CD4-positive, alpha-beta T cell treated with Interferon gamma for 1 hour (primary cell): ENCODE results near the gene NBPF3.

ENCODE experiments used
- DNase-seq: peaks from one replicate; pipeline ENCODE4 v3.0.0-alpha.2; 2020

The NBPF3 gene

DNA sequence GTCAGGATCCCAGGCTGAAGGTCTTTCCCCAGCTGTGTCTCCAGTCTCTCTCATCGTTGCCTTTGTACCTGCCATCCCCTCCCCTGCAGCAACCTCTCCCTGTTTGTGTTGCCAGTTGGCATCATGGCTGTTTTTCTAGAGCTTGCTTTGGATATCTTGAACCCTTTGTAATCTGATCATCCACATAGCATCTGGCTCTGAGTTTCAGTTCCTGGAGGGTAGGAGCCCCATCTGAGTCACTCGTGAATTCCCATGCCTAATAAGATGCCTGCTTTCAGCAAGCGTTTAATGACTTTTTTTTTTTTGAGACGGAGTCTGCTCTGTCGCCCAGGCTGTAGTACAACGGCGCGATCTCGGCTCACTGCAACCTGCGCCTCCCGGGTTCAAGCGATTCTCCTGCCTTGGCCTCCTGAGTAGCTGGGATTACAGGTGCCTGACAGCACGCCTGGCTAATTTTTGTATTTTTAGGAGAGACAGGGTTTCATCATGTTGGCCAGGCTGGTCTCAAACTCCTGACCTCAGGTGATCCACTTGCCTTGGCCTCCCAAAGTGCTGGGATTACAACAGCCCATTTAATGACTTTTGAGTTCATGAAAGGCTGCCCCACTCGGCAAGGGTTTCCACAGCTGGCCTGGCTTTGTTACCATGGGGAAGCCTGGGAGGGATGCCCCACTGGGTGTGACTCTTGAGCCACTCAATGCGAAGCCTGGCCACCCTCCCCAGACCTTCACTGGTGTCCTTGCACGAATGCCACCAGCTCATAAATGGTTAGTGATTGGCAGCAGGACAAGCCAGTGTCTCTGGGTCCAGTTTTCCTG, 81.2 kb downstream of the NBPF3 start:
- DNase-seq: no peak

DNA sequence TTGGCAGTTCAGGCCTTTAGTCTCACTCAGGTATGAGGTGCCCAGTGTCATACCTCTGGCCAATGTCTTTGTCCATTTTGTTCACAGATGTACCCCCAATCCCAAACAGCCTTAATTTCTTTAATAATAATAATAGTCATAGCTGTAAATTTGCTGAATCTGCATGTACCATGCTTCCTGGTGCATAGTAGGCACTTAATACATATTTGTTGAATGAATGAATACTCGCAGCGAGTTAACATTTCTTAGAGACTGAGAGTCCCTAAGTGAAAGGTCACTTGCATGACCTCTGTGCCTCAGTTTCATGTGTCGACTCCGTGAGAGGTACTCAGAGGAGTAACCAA, 81.8 kb downstream of the NBPF3 start:
- DNase-seq: no peak

DNA sequence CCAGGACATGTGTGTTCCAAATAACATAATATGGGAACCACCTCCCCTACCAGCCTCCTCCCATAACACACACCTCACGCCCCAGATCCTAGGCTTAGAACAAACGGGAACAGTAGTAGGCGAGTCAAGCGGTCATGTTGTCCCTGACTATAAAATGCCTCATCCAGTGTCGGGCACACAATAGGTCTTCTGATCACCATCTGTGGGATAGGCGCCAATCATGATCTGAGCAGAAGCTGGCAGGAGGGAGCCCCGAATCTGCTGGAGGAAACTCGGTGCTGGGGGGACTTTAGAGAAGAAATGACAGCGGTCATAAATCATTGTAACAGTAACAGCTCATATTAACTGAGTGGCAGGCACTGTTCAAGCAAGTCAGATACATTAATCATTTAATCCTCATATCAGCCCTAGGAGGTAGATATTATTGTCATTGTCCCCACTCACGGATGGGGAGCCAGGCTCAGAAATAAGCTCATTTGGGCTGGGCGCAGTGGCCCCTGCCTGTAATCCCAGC, 82.6 kb downstream of the NBPF3 start:
- no peak for DNase-seq

DNA sequence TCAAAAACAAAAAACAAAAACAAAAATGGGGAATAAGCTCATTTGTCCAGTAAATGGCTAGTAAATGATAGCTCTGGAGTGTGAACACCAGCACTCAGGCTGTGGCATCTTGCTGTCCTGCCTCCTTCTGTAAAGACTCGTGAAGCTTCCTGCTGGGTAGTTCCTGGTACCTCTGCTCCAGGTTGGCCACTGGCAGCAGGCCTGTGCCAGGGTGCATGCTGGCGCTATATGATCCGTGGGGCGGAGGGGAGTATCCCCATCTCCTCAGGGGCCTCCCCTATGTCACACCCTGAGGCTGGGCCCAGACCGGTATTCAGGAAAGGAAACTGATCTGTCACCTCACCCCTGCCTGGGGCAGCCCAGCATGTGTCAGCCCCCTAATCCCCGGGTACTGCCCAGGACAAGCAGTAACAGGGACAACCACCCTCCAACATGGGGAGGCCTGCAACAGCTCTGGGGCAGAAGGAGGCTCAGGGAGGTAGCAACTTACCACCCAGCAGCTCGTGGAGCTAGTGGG, 83.4 kb downstream of the NBPF3 start:
- DNase-seq: no peak

DNA sequence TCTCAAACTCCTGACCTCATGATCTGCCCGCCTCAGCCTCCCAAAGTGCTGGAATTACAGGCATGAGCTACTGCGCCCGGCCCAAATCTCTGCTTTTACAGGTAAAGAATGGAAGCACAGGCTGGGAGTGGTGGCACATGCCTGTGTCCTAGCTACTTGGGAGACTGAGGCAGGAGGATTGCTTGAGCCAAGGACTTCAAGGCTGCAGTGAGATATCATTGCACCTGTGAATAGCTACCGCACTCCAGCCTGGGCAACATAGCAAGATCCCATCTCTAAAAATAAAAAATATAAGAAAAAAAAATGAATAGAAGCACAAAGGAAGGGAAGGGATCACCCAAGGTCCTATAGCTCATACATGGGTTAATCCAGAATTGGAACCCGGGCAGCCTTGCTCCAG, 84.3 kb downstream of the NBPF3 start:
- no peak for DNase-seq

DNA sequence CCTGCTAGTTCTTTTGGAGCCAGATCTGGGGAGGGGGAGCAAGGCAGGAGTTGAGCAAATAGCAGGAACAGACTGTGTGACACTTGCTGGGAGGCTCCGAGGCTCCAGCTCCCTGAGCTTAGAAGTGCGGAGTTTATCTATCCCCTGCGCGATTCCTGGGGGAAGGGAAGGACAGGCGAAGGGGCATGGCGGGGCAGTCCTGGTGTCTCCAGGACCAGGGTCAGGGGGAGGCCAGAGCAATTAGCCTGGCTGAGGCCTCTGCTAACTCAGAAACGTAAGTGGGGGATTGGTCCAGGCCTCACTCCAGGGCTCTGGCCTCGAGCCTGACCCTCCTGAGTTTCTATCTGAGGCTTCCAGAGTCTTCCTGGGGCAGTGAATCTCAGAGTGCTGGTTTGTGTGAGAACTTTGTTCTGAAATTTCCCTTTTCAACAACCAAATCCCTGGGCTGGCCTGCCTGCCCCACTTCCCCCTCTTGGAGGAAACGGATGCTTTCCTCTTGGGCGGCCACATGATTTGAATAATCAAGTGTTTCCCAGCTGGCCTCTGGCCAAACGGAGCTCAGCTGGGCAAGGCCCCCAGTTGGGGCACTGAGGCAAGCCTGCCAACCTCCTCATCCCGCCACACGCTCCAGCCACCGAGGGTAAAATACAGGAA, 84.9 kb downstream of the NBPF3 start:
- no peak for DNase-seq

DNA sequence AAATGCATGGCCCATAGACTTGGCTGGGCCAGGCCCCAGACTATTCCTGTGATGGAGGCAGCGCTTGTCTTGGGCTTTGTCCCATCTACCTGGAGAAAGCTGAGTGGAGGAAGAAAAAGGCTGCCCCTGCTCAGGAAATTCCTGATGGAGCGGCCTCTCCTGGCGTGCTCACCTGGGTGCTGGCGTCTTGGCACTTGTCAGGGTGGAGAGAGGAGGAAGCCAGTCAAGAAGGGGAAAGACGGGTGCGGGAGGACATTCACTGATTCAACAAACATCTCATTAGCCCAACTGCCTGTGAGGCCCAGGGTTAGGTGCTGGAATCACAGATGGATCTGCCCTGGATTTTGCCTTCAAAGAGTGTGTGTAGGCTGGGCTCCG, 85.4 kb downstream of the NBPF3 start:
- DNase-seq: no peak

DNA sequence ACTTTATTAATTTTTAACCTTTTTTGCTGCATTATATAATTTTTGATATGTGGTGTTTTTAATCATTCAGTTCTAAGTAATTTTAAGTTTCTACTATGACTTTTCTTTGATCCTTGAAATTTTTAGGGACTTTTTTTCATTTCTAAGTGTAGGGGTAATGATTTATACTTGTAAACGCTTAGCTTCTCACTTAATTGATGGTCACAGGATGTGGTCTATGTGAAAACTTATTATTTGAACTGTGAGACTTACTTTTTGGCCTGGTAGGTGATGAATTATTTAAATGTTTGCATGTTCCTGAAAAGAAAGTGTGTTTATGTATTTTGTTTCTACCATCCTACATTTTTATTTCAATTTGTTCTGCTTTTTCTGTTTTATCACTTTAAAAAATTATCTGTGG, 86.5 kb downstream of the NBPF3 start:
- no peak for DNase-seq

DNA sequence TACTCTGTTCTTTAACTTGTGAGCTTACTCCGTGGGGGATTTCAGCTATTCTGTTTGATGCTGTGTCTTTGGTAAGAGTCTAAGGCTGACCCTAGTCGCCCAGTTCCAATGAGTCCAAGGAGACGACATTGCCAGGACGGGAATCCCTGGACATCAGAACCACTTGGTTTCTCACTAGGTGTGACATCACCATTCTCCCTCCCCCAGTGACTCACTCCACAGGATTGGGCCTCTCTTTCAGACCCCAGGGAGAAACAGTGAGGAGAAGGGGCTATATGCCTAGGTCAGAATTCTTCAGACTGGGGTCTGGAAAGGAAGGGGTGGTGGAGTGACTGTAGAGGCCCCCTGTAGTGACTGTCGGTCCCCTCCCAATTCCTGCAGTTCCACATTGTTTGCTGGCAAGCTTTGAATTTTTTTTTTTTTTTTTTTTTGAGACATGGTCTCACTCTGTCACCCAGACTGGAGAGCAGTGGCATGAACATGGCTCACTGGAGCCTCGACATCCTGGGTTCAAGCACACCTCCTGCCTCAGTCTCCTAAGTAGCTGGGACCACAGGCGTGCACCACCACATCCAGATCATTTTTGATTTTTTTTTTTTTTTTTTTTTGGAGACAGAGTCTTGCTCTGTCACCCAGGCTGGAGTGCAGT, 90.6 kb downstream of the NBPF3 start:
- no peak for DNase-seq

DNA sequence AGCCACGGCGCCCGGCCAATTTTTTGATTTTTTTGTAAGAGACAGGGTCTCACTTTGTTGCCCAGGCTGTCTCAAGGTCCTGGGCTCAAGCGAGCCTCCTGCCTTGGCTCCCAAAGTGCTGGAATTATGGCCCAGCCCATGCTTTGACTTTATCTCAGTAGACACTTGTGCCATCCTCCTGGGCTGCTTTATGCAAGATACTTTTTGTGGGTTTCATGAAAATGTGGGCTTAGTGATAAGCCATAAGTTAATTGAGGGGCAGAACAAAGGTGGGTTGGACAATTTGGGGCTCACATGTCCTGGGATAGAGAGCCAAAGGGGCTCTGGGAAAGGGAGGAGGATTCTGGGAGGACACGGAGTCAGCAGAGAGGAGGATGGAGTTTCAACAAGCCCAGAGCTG, 91.3 kb downstream of the NBPF3 start:
- DNase-seq: no peak

DNA sequence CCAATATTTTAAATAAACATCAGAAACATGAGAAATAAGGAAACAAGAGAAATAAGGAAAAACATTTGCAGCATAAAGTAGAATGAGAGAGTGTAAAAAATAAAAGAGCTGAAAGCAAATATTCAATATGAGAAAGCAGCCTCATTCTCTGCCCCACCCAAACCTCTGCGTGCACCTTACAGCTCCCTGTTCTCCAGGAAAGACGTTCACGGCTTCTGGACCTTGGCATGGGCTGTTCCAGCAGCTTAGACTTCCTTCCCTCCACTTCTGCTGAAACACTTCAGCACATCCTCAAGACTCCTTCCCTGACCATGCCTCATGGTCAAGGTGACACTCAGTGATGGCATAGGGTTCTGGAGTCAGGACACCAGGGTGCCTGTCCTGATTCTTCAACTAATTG, 92.6 kb downstream of the NBPF3 start:
- no peak for DNase-seq

DNA sequence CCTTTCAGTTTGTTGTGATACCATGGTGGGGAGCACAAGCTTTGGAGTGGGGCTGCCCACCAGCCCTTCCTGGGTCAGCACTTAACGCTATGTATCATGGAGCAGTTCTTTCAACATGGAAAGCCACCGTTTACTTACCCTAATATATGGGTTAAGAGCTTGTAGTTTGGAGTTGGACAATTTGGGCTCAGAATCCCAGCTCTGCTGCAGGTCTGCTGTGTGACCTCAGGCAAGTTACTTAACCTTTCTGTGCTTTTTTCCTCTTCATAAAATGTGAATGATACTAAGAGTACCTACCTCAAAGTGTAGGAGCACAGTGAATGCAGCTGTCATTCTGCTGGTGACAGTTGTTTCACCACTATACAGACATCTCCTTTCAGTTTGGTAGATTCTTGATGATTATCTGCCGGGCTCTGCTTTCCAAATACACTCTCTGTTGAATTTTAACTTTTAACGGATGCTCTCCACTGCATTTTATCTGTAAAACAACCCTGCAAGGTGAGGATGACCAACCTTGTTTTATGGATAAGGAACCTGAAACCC, 93.1 kb downstream of the NBPF3 start:
- no peak for DNase-seq

DNA sequence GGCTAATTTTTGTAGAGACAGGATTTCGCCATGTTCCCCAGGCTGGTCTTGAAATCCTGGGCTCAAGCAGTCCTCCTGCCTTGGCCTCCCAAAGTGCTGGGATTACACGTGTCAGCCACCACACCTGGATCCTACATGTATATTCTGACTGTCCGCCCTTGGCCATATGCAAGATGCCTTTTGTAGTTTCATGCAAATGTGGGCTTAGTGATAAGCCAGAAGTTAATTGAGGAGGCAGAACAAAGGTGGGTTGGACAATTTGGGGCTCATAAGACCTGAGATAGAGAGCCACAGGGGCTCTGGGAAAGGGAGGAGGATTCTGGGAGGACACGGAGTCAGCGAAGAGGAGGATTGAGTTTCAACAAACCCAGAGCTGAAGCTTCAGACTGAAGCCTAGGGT, 94.2 kb downstream of the NBPF3 start:
- DNase-seq: no peak
